Small intestine (tissue), 7 donors: Measurements from ENCODE around the gene MAPK8IP1. TPM values are rescaled to one million over a fixed set of nuclear protein-coding genes. Genes with fewer than 3 reads are reported as not detected.

Source experiments
- DNase-seq, 2 donors: peaks; one replicate each; pipeline versions ENCODE4 v3.0.0 to v3.0.0-alpha.2; 2013
- FAIRE-seq: peaks from 2 replicates; lab custom pipeline; 2012; peaks lifted over from hg19 to GRCh38; lab: Jason Lieb, UNC
- H3K27ac ChIP-seq, 3 donors: one replicate each; pipeline ENCODE4 v1.5.1; 2013; ENCODE audit warnings: low read length in 2 of 3, mild to moderate bottlenecking in 2 of 3, control low read depth in 1 of 3, inconsistent platforms in 1 of 3, low read depth in 1 of 3, moderate library complexity in 1 of 3
- H3K27me3 ChIP-seq, 3 donors: one replicate each; pipeline ENCODE4 v1.6.1; 2013; ENCODE audit warnings: low read length in 3 of 3, inconsistent platforms in 1 of 3; ENCODE audit not compliant: control insufficient read depth in 3 of 3, insufficient read depth in 3 of 3
- H3K36me3 ChIP-seq, 3 donors: one replicate each; pipeline ENCODE4 v1.6.1; 2013; ENCODE audit warnings: low read length in 3 of 3, inconsistent platforms in 1 of 3, low read depth in 1 of 3, mild to moderate bottlenecking in 1 of 3, moderate library complexity in 1 of 3; ENCODE audit not compliant: control insufficient read depth in 3 of 3, insufficient read depth in 2 of 3
- H3K4me1 ChIP-seq, 3 donors: one replicate each; pipeline ENCODE4 v1.6.1; 2013; ENCODE audit warnings: low read length in 2 of 3, inconsistent platforms in 1 of 3, low read depth in 1 of 3, mild to moderate bottlenecking in 1 of 3, moderate library complexity in 1 of 3; ENCODE audit not compliant: control insufficient read depth in 3 of 3, insufficient read depth in 2 of 3
- H3K4me3 ChIP-seq, 3 donors: one replicate each; pipeline ENCODE4 v1.5.1; 2013; ENCODE audit warnings: low read length in 3 of 3, control low read depth in 1 of 3, inconsistent platforms in 1 of 3, low read depth in 1 of 3, mild to moderate bottlenecking in 1 of 3, moderate library complexity in 1 of 3
- H3K9me3 ChIP-seq, 2 donors: one replicate each; pipeline ENCODE4 v1.6.1; 2013; ENCODE audit warnings: low read depth in 1 of 2, low read length in 1 of 2; ENCODE audit not compliant: control insufficient read depth in 2 of 2, insufficient read depth in 1 of 2
- WGBS, 3 donors: extraction: QIAGEN DNeasy Blood & Tissue Kit; methylation state at CpG; one replicate each; pipeline ENCODE4 v1.1.7; 2013; 5-methylcytosine and 5-hydroxymethylcytosine counted together
- polyA plus RNA-seq, 4 donors: library from polyadenylated mRNA; stranded (reverse) in 3 of 4; unstranded in 1 of 4; fragments of 200-250 nt in 3 of 4; fragments of 120-200 nt in 1 of 4; gene quantifications; one replicate each; pipeline versions ENCODE4 v1.2.1 to v1.2.3, GENCODE V29; 2013
- donor health status: healthy with polysubstance abuse.
- donor health status: control.
- donor health status: control.
- donor health status: Bipolar disorder and iron deficiency.
- donor health status: healthy.

MAPK8IP1 gene
- polyA plus RNA-seq, 4 donors: 1.3 to 6.1 (median 1.9) TPM

DNA sequence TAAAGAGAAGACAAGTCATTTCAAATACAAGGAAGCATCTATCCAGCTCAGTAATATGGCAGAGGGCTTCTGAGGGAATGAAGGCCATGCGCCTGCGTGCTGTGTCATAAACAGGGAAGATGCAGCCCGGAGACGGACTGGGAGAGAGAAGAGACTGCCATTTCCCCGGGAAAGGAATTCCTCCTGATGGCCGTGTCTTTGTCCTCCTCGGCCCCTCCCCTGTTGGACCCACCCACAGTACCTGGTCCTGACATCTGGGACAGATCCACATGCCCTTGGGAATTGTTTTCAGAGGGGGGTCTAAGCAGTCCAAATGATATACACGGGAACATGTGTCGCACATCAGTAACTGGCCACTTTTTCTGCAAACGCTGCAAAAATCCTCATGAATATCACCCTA is 52.5 kb downstream of the MAPK8IP1 start:
- WGBS, 3 donors: 94 to 96% (median 96%) methylated on average over 10 of the region's 10 CpGs
- Histone ChIP-seq H3K4me3 (no peak overlapping the region), H3K27ac (no peak overlapping the region), H3K36me3 (peaks cover 6 to 43% (median 6%) of the 10 kb centered on the region in 3 donors), H3K27me3 (no peaks in the 10 kb centered on the region), H3K9me3 (no peaks in the 10 kb centered on the region), H3K4me1 (no peaks in the 10 kb centered on the region)
- DNase-seq (no peak), FAIRE-seq (no peak)

DNA sequence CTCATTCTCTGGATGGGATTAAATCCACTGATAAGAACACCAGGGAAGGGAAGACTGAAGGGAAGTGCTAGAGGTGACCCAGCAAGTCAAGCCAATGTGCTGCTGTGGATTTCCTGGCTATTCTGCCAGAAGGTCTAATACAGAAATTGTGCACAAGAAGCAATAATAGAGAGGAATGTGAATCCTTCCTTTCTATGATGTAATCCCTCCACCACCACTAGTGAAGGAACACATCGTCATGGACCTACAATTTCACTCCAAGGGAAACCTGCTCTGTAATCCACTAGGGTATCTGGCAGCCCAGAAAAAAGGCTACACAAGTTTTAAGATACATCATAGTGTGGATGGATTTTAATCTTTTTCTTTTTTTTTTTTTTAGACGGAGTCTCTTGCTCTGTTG is 54.4 kb downstream of the MAPK8IP1 start:
- H3K27me3 ChIP-seq: no peaks in the 10 kb centered on the region
- 80 to 88% (median 82%) methylated on average over 2 of the region's 2 CpGs for WGBS, 3 donors
- H3K9me3 ChIP-seq: no peaks in the 10 kb centered on the region
- DNase-seq: no peak
- no peak overlapping the region for H3K4me3 ChIP-seq
- no peak overlapping the region for H3K27ac ChIP-seq
- FAIRE-seq: no peak
- H3K4me1 ChIP-seq: no peaks in the 10 kb centered on the region
- peaks cover 6 to 33% (median 7%) of the 10 kb centered on the region in 3 donors for H3K36me3 ChIP-seq

DNA sequence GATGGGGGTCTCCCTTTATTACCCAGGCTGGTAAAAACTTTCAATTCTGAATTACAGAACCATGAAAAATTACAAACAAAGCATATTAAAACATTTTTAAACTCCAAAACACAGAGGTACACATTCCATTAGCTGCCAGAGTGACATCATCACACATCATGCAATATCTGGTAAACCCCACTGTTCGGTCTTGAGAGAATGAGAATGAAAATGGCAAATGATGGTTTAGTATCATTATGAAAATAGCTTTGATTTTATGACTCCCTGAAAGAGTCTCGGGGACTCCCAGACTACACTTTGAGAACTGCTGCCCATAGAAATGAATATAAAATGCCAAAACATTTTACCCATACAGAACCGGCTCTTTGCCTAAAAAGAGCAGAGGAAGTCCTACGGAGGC is 55.8 kb downstream of the MAPK8IP1 start:
- FAIRE-seq: no peak
- Histone ChIP-seq H3K27ac (no peak overlapping the region), H3K4me3 (no peak overlapping the region), H3K9me3 (no peaks in the 10 kb centered on the region), H3K27me3 (no peaks in the 10 kb centered on the region), H3K36me3 (peaks cover 3 to 25% (median 13%) of the 10 kb centered on the region in 3 donors), H3K4me1 (no peaks in the 10 kb centered on the region)
- DNase-seq: no peak
- WGBS, 3 donors: 84 to 91% (median 89%) methylated on average over 4 of the region's 4 CpGs

DNA sequence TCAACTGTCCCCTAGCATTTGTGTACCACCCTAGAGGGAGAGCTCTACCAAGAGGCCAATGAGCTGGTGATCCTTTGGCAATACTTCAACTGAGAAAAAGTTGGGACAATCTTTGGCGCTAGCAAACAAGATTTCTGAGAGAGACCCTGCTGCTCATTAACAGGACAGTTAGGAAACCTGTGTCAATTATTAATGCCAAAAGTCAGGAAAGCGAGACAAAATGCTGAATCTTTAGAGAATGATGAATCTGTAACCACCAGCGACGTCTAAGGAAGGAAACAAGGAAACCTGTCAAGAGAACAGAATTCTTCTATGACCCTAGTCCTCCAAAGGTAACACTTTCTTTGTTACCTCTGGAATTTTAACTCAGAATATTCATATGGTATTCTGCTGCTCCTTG is 56.9 kb downstream of the MAPK8IP1 start:
- H3K9me3 ChIP-seq: no peaks in the 10 kb centered on the region
- H3K4me3 ChIP-seq: no peak overlapping the region
- 93 to 95% (median 94%) methylated on average over 4 of the region's 4 CpGs for whole genome bisulfite sequencing, 3 donors
- no peaks in the 10 kb centered on the region for H3K27me3 ChIP-seq
- FAIRE-seq (no peak), DNase-seq (no peak)
- no peak overlapping the region for H3K27ac ChIP-seq
- H3K36me3 ChIP-seq: peaks cover 4 to 20% (median 10%) of the 10 kb centered on the region in 3 donors
- no peaks in the 10 kb centered on the region for H3K4me1 ChIP-seq

DNA sequence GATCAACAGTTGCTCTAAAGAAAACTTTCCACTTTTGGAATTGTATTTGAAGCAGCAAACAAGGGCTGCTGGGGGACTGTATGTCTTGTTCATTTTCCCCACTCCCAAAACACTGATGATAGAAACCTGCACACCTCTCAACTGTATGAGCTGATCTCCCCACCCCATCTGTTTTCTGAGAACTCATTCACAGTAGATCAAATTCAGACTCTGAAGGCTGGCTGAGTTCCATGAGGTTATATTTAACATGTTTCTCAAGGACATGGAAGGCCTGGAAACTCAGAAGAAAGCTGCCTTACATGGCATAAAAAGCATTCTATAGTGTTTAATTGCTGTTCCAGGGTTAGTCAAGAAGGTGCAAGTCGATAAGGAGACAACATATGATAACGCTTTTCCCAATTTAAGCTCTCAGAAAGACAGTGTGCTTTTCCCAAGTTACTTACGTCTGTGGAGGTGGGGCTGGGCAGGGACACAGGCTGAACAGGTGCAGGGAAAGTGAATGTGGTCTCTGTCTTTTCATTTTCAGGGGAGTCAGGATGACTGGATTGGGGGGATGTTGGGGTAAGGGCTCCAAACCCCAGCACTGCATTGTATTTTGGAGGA is 60.0 kb downstream of the MAPK8IP1 start:
- DNase-seq (no peak), FAIRE-seq (no peak)
- Histone ChIP-seq H3K27me3 (no peaks in the 10 kb centered on the region), H3K27ac (no peak overlapping the region), H3K9me3 (no peaks in the 10 kb centered on the region), H3K4me3 (no peak overlapping the region), H3K4me1 (no peaks in the 10 kb centered on the region), H3K36me3 (peaks cover 16 to 27% (median 21%) of the 10 kb centered on the region in 3 donors)
- WGBS, 3 donors: 77 to 91% (median 86%) methylated on average over 3 of the region's 3 CpGs

DNA sequence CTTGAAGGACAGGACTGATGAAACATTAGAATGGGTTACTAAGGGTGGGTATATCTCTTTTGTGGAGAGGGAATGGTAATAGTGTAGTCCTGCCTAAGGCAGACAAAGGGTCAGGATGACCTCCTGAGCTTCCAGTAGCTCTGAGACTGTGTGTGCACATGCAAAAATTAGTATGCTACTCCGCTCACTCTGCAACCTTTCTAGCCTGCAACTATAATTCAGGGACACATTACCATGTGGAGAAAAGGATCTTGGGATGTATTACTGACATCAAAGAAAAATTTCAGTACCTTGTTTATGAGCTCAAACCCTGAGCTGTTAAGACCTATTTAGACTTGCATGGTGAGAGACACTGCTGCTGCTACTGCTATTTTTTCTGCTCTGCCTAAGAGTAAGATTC is 62.4 kb downstream of the MAPK8IP1 start:
- H3K4me1 ChIP-seq: no peaks in the 10 kb centered on the region
- 96 to 100% (median 100%) methylated on average over 1 of the region's 1 CpG for WGBS, 3 donors
- H3K9me3 ChIP-seq: no peaks in the 10 kb centered on the region
- no peak for FAIRE-seq
- H3K27ac ChIP-seq: no peak overlapping the region
- no peak overlapping the region for H3K4me3 ChIP-seq
- peaks cover 16 to 32% (median 21%) of the 10 kb centered on the region in 3 donors for H3K36me3 ChIP-seq
- DNase-seq: no peak
- H3K27me3 ChIP-seq: no peaks in the 10 kb centered on the region

DNA sequence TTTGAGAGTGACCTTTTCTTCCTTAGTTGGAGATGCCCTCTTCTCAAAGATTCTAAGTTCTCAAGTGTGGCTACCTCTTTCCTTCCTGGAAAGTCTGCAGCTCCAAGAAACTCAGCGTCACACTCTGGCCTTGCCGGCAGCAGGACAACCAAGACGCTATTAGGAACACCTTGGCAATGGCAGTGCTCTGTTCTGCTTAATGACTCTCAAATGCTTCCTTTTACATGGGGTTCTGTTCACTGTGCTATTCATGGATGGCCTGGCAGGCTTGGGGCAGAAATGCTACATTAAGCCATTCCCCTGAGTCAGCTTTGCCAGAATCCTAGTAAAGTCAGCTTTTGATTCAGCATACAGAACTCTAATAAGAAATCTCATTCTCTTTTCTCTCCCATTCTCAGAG is 62.9 kb downstream of the MAPK8IP1 start:
- Histone ChIP-seq H3K4me3 (no peak overlapping the region), H3K36me3 (peaks cover 17 to 29% (median 21%) of the 10 kb centered on the region in 3 donors), H3K27ac (no peak overlapping the region), H3K27me3 (no peaks in the 10 kb centered on the region), H3K9me3 (no peaks in the 10 kb centered on the region), H3K4me1 (no peaks in the 10 kb centered on the region)
- DNase-seq (no peak), FAIRE-seq (no peak)
- WGBS, 3 donors: 95 to 98% (median 98%) methylated on average over 3 of the region's 3 CpGs

DNA sequence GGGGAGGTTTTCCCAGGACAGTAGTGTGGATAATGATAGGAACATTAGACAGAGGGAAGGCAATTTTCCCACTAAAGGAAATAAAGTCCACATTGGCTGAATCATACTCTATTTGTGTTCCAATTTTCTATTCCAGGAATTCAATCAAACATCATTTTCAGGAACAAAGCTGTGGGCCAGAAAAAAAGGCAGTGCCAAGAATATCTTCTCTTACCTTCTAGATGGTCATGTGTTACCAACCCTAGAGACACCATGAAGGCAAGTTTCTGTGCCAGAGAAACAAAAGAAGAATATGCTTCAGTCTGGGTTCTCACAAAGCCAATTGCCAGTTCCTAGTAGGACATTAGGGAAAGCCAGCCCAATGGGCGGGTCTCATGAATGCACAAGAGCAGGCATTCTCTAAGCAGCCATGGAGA is 64.5 kb downstream of the MAPK8IP1 start:
- 92 to 97% (median 96%) methylated on average over 1 of the region's 1 CpG for WGBS, 3 donors
- H3K36me3 ChIP-seq: peaks cover 14 to 25% (median 18%) of the 10 kb centered on the region in 3 donors

More for the DNA sequence above, 64.5 kb downstream of the MAPK8IP1 start:
- Histone ChIP-seq H3K27ac (no peak overlapping the region), H3K4me1 (no peaks in the 10 kb centered on the region), H3K9me3 (no peaks in the 10 kb centered on the region), H3K27me3 (no peaks in the 10 kb centered on the region), H3K4me3 (no peak overlapping the region)
- no peak for FAIRE-seq
- no peak for DNase-seq
